ENCODE data around the gene ANXA4.
"Not testable (repeated sequence)": the region's sequence is repeated elsewhere in the genome, so short reads cannot be mapped to it uniquely, and the experiment has no call there.

ANXA4 gene

GRCh38 chr2:69776886-69777785, 35.2 kb downstream of the ANXA4 start:
- DNase-seq (ENCODE audit: low read depth, low spot score), result no peak

GRCh38 chr2:69777786-69778105, 35.8 kb downstream of the ANXA4 start:
- no peak for DNase-seq (ENCODE audit: low read depth, low spot score)

GRCh38 chr2:69779258-69780001, 37.5 kb downstream of the ANXA4 start:
- DNase-seq (ENCODE audit: low read depth, low spot score), result no peak

- no peak for DNase-seq (ENCODE audit: low read depth, low spot score)
These were observed 39.0 kb downstream of the ANXA4 start for GRCh38 chr2:69780921-69781320.

GRCh38 chr2:69781321-69782248, 39.7 kb downstream of the ANXA4 start:
- no peak for DNase-seq (ENCODE audit: low read depth, low spot score)

- DNase-seq (ENCODE audit: low read depth, low spot score), result no peak
These were observed 42.3 kb downstream of the ANXA4 start for GRCh38 chr2:69784228-69784627.

- DNase-seq (ENCODE audit: low read depth, low spot score), result no peak
These were observed 43.4 kb downstream of the ANXA4 start for GRCh38 chr2:69785358-69785757.

- no peak for DNase-seq (ENCODE audit: low read depth, low spot score)
These were observed 44.2 kb downstream of the ANXA4 start for GRCh38 chr2:69786052-69786560.

- DNase-seq (ENCODE audit: low read depth, low spot score), result no peak
These were observed 47.3 kb downstream of the ANXA4 start for GRCh38 chr2:69789175-69789721.

GRCh38 chr2:69789772-69790600, 48.1 kb downstream of the ANXA4 start:
- DNase-seq (ENCODE audit: low read depth, low spot score), result no peak

- no peak for DNase-seq (ENCODE audit: low read depth, low spot score)
These were observed 48.6 kb downstream of the ANXA4 start for GRCh38 chr2:69790601-69790959.

- DNase-seq (ENCODE audit: low read depth, low spot score), result no peak
These were observed 49.1 kb downstream of the ANXA4 start for GRCh38 chr2:69791045-69791444.

- DNase-seq (ENCODE audit: low read depth, low spot score), result no peak
These were observed 54.2 kb downstream of the ANXA4 start for GRCh38 chr2:69796174-69796573.

- DNase-seq (ENCODE audit: low read depth, low spot score), result no peak
These were observed 55.3 kb downstream of the ANXA4 start for GRCh38 chr2:69797235-69797634.

GRCh38 chr2:69797836-69798289, 55.9 kb downstream of the ANXA4 start:
- no peak for DNase-seq (ENCODE audit: low read depth, low spot score)

GRCh38 chr2:69798290-69798908, 56.5 kb downstream of the ANXA4 start:
- no peak for DNase-seq (ENCODE audit: low read depth, low spot score)

GRCh38 chr2:69798909-69799526, 57.1 kb downstream of the ANXA4 start:
- DNase-seq (ENCODE audit: low read depth, low spot score), result no peak

- no peak for DNase-seq (ENCODE audit: low read depth, low spot score)
These were observed 59.9 kb downstream of the ANXA4 start for GRCh38 chr2:69801745-69802290.

GRCh38 chr2:69802781-69803367, 60.9 kb downstream of the ANXA4 start:
- not testable (repeated sequence) for DNase-seq (ENCODE audit: low read depth, low spot score)

Data from activated naive CD8-positive, alpha-beta T cell treated with anti-CD3 and anti-CD28 coated beads, Interleukin-2, amount 50 U/mL, for 16 hours (primary cell).